IPS-NIHi7 (cell line): Measurements from ENCODE around the gene TBCEL.
"Not testable (repeated sequence)": the region's sequence is repeated elsewhere in the genome, so short reads cannot be mapped to it uniquely, and the experiment has no call there.

Experiments used
- DNase-seq: peaks from one replicate; pipeline ENCODE4 v3.0.0; 2012; ENCODE audit warnings: mixed read lengths; ENCODE audit errors: extremely low spot score

Gene TBCEL

DNA sequence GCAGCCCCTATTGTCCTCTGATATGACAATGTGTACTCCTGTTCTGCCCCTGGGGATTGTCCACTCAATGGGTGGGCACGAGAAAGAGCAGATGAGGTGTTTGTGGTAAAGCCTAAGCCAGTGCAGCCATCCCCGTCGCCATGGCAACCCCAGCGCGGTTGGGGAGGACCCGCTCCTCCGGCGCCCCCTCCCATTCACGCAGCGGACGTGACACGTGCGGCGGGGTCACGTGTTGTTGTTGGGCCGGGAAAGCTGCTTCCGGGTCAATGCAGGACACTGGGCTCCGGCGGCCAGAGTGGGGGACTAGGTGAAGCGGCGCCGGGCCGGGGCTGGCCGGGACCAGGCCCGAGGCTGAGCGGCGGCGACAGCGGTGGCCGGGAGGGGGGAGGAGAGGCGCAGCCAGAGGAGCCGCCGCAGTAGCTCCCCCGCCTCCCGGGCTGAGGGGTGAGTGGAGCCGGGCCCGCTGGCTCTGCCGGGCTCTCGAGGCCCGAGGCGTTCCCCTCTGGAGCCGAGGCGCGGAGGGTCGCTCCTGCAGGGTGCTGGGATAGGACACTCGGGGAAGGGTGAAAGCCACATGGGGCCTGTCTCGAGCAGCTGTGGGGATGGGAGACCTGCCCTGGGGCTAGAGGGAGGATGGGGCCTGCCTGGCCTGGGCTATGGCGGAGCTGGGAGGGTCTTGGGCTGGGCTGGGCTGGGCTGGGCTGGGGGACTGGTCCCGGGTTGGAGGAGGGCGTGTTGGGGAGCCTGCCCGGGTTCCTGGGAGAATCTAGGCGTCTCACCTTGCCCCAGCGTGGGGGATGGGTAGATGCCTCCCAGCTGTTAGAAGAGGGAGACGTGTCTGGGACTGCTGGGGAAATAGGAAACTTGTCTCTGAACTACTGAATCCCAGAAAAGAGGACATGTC is at the start of gene TBCEL:
Gene TBCEL, plus strand, starts transcription at position 255 of the 904 bp plus-strand sequence. CDS start 21,589 bp downstream, outside the sequence.
- peak; percentile 99 for DNase-seq

- DNase-seq: no peak
These were observed 49.4 kb upstream of the TBCEL start for GRCh38 chr11:120974466-120974865.

DNA sequence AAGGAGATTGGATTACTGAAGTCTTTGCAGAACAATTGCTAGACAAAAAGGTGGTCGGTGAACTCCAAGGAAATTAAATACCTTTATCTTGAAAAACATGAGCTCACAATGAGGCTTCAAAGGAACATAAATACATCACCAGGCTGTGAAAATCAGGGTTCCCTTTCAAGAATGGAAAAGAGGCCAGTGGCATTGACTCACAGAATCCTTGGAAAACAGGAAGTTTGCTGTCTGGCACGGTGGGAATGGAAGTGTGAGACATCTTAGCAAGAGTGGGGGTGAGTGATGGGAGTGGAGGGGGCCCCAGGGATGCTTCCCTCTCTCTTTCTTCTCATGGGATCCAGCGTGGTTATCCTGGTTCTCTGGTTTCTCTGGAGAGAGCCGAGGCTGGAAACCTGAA is 48.9 kb upstream of the TBCEL start:
- no peak for DNase-seq

GRCh38 chr11:120977266-120978137 is 46.4 kb upstream of the TBCEL start:
- DNase-seq: no peak

- no peak for DNase-seq
These were observed 45.2 kb upstream of the TBCEL start for GRCh38 chr11:120978701-120979100.

DNA sequence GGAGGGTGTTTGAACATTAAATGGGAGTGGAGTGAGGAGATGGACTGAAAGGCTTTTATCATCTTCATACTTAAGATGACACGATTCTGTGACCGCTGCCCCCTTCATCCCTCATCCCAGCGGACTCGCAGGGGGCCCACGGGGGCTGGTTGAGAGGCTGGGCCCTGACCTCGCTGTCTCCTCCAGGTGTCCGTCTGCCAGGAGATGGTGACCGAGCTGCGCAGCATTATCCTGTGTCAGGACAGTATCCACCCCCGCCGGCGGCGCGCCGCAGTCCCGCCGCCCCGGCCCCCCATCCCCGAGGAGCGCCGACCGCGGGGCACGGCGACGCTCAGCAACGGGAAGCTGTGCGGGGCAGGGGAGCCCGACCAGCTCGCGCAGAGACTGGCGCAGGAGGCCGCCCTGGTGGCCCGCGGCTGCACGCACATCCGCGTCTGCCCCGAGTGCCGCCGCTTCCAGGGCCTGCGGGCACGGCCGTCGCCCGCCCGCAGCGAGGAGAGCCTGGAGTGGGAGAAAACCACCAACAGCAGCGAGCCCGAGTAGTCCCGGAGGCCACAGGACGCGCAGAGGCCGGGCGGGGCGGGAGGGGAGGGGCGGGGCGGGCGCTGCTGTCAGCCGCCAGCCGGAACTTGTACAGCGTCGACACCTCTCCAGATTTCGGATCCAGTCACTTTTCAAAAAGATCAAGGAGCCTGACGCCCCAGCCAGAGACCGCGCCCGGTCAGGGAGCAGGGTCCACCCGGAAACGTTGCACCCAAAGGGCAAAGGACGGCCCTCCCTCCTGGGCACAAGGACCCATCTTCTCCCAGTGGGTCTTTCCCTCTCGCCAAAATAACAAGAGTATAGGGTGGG is 38.0 kb upstream of the TBCEL start:
- peak; percentile 80 for DNase-seq

DNA sequence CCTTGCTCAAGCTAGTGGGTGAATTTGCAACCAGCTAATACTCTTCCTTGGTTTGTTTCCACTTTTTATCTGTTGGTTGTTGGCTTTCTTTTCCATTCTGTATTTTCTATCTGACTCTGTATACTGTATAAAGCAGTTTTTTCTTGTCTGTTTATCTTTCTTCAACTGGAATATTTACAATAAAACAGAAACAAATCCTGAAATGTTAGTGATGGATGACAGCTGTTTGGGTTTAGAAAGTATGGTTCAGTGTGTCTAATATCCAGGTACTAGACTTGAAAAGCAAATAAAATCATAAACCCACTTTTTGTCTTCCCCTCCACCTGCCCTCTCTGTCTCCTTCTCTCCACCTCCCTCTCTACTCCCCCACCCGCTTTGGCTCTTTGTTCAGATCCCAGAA is 35.3 kb upstream of the TBCEL start:
- no peak for DNase-seq

DNA sequence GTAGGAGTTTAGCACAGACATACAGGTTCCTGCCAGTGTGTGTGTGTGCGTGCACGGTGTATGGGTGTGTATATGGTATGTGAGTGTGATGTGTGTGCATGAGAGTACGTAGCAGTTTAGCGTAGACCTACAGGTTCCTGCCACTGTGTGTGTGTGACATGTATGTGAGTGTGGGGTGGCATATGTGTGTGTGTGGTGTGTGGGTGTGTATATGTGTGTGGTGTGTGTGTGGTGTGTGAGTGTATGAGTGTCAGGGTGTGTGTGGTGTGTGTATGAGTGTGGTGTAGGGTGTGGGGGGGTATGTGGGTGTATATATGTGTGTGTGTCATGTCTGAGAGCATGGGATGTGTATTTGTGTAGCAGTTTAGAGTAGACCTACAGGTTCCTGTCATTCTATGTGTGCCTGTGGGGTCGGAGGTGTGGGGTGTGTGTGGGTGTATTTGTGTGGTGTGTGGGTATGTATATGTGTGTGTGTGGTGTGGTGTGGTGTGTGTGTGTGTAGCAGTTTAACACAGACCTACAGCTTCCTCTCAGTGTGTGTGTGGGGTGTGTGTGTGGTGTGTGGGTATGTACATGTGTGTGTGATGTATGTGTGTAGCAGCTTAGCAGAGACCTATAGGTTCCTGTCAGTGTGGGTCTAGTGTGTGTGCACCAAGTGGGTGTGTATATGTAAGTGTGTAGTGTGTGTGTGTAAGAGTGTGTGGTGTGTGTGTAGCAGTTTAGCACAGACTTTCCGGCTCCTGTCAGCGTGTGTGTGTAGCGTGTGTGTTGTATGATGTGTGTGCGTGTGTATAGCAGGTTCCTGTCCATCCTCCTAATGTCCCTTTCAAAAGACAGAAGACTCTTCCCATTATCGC is 31.8 kb upstream of the TBCEL start:
- no peak for DNase-seq

DNA sequence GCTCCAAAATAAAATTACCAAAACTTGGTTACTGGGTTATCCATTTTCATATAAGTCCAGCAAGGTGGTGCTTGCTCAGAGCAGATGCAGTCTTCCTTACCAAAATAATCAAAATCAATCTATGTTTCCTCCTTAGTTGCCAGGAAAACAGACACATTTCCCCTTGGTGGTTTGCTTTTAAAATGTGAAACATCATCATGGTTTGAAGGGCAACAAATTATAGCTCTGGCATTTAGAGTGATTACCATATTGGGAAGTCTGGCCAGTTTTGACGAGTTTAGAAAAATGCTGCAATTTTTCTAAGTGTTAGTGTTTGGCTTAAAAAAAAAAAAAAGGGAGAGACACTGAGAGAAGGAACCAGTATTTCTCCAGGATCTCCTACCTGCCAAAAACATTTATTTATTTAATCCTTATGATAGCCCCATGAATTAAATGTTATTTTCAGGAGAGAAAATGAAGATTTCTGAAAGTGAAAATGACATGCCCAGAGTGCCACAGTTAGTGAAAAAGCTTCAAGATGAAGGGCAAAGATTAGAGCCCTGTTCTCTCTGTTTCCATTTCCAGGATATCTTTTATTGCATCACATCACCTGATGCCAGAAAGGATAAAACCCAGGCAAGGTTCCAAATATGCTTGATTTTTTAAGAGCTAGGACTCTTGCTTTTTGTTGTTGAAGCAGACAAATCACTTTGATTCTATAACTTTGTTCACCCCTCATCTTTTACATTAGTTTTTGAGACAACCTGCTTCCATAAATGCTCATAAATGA is 29.6 kb upstream of the TBCEL start:
- DNase-seq: no peak

DNA sequence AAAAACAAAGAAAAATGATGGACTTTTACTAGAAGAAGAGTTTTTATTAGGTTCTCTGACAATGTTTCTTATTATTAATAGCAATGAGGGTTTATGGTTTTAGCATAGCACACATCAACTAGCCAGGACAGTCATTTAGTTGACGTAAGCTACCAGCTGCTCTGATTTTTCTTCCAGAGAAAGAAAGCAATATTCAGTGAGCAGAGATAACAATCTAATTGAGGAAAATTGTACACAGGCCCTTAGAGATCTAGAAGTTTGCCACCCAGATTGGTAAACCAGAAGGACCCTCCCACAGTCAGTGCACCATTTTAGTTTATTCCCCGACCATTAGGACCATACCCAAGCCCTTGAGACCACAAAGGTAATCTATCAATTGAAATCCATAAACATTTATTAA is 28.7 kb upstream of the TBCEL start:
- no peak for DNase-seq

- no peak for DNase-seq
These were observed 26.9 kb upstream of the TBCEL start for GRCh38 chr11:120996973-120997372.

DNA sequence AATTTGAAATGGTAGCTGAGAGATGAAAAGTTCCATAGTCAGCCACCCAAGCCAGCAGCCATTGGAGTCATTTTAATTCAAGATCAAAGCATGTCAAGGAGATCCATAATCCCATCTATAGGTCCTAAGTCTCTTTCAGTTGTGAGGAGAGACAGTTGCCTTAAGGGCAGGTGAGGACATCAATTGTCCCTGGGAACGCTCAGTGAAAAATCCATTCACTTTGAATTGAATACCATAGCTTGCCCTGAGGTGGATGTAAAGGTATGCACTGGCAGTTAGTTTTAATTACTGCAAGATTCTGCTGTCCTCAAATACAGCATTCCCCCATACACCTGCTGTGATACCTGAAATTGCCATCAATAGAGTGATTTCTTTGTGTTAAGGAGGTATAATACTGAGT is 25.3 kb upstream of the TBCEL start:
- DNase-seq: no peak

DNA sequence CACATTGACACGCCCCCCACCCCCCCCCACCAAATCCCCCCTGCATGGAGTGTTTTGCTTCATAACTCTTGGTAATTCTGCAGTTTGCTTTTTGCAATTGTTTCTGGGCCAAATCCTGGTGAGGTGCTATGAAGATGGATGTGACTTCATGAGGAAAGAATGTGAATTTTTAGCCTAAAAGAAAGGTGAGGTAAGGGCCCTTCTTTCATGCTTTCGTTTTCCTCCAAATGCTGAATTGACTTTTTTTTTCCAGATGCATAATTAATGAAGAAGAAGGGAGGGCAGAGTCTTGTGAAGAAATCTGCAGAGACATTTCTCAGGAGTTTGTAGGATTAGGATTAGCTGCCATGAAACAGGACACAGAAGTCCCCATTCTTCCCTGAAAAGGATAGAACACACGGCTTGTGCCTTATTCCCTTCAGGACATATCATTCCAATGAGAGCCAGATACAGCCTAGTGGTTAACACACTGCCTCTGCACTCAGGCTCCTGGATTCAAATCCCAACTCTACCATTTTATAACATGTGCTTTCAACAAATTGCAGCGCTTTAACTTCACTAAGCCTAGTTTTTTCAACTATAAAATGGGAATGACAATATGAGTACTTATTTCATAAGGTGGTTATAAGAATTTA is 19.6 kb upstream of the TBCEL start:
- DNase-seq: no peak

GRCh38 chr11:121006922-121007321 is 17.0 kb upstream of the TBCEL start:
- DNase-seq: no peak

GRCh38 chr11:121008551-121008950 is 15.4 kb upstream of the TBCEL start:
- DNase-seq: no peak

DNA sequence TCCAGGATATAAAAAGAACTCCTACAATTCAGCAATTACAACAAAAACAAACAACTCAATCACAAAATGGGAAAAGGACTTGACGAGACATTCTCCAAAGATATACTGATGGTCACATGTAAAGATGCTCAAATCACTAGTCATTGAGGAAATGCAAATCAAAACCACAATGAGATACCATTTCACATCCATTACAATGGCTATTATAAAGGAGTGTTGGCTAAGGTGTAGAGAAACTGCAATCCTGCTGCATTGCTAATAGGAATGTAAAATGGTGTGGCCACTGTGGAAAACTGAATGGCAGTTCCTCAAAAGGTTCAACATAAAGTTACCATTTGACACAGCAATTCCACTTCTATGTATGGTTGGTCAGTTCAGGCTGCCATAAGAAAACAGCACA is 11.8 kb upstream of the TBCEL start:
- no peak for DNase-seq

- no peak for DNase-seq
These were observed 5.2 kb upstream of the TBCEL start for GRCh38 chr11:121018746-121019145.

DNA sequence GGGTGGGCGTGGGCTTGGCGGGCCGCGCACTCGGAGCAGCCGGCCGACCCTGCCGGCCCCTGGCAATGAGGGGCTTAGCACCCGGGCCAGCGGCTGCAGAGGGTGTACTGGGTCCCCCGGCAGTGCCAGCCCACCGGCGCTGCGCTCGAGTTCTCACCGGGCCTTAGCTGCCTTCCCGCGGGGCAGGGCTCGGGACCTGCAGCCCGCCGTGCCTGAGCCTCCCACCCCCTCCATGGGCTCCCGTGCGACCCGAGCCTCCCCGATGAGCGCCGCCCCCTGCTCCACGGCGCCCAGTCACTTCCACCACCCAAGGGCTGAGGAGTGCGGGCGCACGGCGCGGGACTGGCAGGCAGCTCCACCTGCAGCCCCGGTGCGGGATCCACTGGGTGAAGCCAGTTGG is 2.2 kb upstream of the TBCEL start:
- DNase-seq: not testable (repeated sequence)

GRCh38 chr11:121024989-121025388 is 1.1 kb downstream of the TBCEL start:
- DNase-seq: no peak

- no peak for DNase-seq
These were observed 5.3 kb downstream of the TBCEL start for GRCh38 chr11:121029153-121029552.
